Loucy (cell line): ENCODE results near the gene C18orf32.

ENCODE experiments used
- H2AFZ ChIP-seq: fragments of 200-600 bp; sonication (generic); 2 replicates; pipeline ENCODE4 v1.6.0; 2016; ENCODE audit warnings: antibody characterized with exemption, mild to moderate bottlenecking, low read length, moderate library complexity
- H3F3A ChIP-seq: fragments of 200-600 bp; 2 replicates; pipeline ENCODE4 v1.6.0; 2016; ENCODE audit warnings: antibody characterized with exemption, low read depth, mild to moderate bottlenecking
- H3K27me3 ChIP-seq: fragments of 200-600 bp; sonication (generic); 2 replicates; pipeline ENCODE4 v1.6.1; 2014; ENCODE audit warnings: low read length, mild to moderate bottlenecking; ENCODE audit not compliant: insufficient read depth, poor library complexity, severe bottlenecking
- H3K36me3 ChIP-seq: fragments of 200-600 bp; sonication (generic); 2 replicates; pipeline ENCODE4 v1.6.1; 2016; ENCODE audit warnings: low read length; ENCODE audit not compliant: insufficient read depth
- H3K4me1 ChIP-seq: fragments of 200-600 bp; sonication (generic); 2 replicates; pipeline ENCODE4 v1.5.1; 2014; ENCODE audit warnings: low read length, mild to moderate bottlenecking; ENCODE audit not compliant: insufficient read depth, poor library complexity, severe bottlenecking
- H3K4me2 ChIP-seq: fragments of 200-600 bp; sonication (generic); 2 replicates; pipeline ENCODE4 v1.6.0; 2014; ENCODE audit warnings: antibody characterized with exemption, low read length, low read depth, mild to moderate bottlenecking; ENCODE audit not compliant: poor library complexity, severe bottlenecking
- H3K4me3 ChIP-seq: fragments of 200-600 bp; sonication (generic); 2 replicates; pipeline ENCODE4 v1.5.1; 2014; ENCODE audit warnings: low read length, mild to moderate bottlenecking, mixed read lengths; ENCODE audit not compliant: poor library complexity, severe bottlenecking
- H3K79me2 ChIP-seq: fragments of 200-600 bp; sonication (generic); 2 replicates; pipeline ENCODE4 v1.6.1; 2014; ENCODE audit warnings: low read length; ENCODE audit not compliant: insufficient read depth
- H3K9ac ChIP-seq: fragments of 200-600 bp; sonication (generic); 2 replicates; pipeline ENCODE4 v1.6.0; 2014; ENCODE audit warnings: mild to moderate bottlenecking, low read depth, low read length, moderate library complexity; ENCODE audit not compliant: poor library complexity, severe bottlenecking
- H3K9me2 ChIP-seq: fragments of 200-600 bp; sonication (generic); replicated peaks from 2 replicates; pipeline ENCODE4 v1.6.1; 2016; ENCODE audit warnings: low read depth, low read length, mixed read lengths
- H3K9me3 ChIP-seq: fragments of 200-600 bp; sonication (generic); 2 replicates; pipeline ENCODE4 v1.6.1; 2014; ENCODE audit warnings: mild to moderate bottlenecking, antibody characterized with exemption, low read length, low read depth; ENCODE audit not compliant: insufficient read depth
- H4K20me1 ChIP-seq: fragments of 200-600 bp; sonication (generic); 2 replicates; pipeline ENCODE4 v1.6.0; 2014; ENCODE audit warnings: antibody characterized with exemption, low read length, mild to moderate bottlenecking; ENCODE audit not compliant: insufficient read depth, poor library complexity, severe bottlenecking
- EZH2phosphoT487 ChIP-seq: fragments of 200-600 bp; IDR thresholded peaks from 2 replicates; pipeline ENCODE4 v1.6.1; 2018; ENCODE audit warnings: antibody characterized with exemption, mild to moderate bottlenecking, moderate library complexity, borderline replicate concordance
- TF ChIP-seq, protein P1 (sequence below): fragments of 200-600 bp; sonication (generic); conservative IDR thresholded peaks from 2 replicates; pipeline ENCODE4 v1.5.1; 2014; ENCODE audit warnings: mild to moderate bottlenecking, antibody characterized with exemption, low read length

C18orf32 gene

DNA sequence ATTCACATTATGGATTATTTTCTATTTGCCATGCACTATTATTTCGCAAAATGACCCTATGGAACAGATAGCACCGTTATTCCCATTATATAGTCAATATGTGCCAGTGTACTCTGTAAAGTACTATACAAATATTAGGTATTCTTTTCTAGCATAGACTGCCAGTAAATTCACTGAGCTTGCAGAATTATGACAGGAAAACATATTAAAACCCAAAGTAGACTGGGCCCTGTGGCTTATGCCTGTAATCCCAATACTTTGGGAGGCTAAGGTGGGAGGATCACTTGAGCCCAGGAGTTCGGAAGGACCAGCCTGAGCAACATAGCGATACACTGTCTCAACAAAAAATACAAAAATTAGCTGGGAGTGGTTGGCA, 25.4 kb downstream of the C18orf32 start:
- Histone ChIP-seq H3K4me3 (no peak overlapping the region), H3K36me3 (no peaks in the 10 kb centered on the region), H3K27me3 (no peaks in the 10 kb centered on the region), H3K4me2 (no peak overlapping the region), H2AFZ (no peak overlapping the region), H3K9me2 (no peaks in the 10 kb centered on the region), H3K4me1 (peaks cover 35% of the 10 kb centered on the region), H3K9ac (no peak overlapping the region), H3K9me3 (no peaks in the 10 kb centered on the region), H3F3A (no peaks in the 10 kb centered on the region), H4K20me1 (peaks cover 8% of the 10 kb centered on the region), H3K79me2 (peaks cover 38% of the 10 kb centered on the region)
- TF ChIP-seq, protein P1, sequence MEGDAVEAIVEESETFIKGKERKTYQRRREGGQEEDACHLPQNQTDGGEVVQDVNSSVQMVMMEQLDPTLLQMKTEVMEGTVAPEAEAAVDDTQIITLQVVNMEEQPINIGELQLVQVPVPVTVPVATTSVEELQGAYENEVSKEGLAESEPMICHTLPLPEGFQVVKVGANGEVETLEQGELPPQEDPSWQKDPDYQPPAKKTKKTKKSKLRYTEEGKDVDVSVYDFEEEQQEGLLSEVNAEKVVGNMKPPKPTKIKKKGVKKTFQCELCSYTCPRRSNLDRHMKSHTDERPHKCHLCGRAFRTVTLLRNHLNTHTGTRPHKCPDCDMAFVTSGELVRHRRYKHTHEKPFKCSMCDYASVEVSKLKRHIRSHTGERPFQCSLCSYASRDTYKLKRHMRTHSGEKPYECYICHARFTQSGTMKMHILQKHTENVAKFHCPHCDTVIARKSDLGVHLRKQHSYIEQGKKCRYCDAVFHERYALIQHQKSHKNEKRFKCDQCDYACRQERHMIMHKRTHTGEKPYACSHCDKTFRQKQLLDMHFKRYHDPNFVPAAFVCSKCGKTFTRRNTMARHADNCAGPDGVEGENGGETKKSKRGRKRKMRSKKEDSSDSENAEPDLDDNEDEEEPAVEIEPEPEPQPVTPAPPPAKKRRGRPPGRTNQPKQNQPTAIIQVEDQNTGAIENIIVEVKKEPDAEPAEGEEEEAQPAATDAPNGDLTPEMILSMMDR: no peak
- no peak for TF ChIP-seq EZH2phosphoT487

DNA sequence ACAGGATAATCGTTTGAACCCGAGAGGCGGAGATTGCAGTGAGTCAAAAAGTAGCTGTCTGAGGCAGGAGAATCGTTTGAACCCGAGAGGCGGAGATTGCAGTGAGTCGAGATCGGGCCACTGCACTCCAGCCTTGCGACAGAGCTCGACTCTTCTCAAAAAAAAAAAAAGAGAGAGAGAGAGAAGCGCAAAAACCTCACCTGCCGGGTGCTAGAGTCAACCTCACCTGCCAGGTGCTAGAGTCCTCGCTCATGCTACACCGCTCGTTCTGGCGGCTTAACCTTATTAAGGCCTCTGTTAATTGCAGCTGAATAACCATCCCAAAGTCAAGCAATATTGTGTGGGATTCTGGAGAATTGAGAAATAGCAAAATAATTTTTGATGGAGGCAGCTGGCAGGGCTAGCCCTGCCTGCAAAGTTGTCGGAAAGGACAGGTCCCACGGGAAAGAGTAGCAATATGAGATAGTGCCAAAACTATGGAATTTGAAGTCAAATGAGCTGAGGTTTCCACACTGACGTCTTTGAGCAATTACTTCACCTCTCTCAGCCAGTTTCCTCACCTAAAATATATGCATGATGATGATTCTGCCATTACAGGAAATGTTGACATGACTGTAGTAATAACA, 25.9 kb downstream of the C18orf32 start:
- Histone ChIP-seq H3K4me3 (peak overlapping the region; percentile 93), H3K4me2 (peak overlapping the region; percentile 87), H3K9ac (peak overlapping the region; percentile 79), H3K36me3 (no peaks in the 10 kb centered on the region), H3K9me2 (no peaks in the 10 kb centered on the region), H3K79me2 (peaks cover 43% of the 10 kb centered on the region), H2AFZ (peak overlapping the region; percentile 94), H3K4me1 (peaks cover 40% of the 10 kb centered on the region), H3F3A (no peaks in the 10 kb centered on the region), H3K27me3 (no peaks in the 10 kb centered on the region), H3K9me3 (no peaks in the 10 kb centered on the region), H4K20me1 (peaks cover 8% of the 10 kb centered on the region)
- TF ChIP-seq EZH2phosphoT487: no peak
- TF ChIP-seq, protein P1: no peak

DNA sequence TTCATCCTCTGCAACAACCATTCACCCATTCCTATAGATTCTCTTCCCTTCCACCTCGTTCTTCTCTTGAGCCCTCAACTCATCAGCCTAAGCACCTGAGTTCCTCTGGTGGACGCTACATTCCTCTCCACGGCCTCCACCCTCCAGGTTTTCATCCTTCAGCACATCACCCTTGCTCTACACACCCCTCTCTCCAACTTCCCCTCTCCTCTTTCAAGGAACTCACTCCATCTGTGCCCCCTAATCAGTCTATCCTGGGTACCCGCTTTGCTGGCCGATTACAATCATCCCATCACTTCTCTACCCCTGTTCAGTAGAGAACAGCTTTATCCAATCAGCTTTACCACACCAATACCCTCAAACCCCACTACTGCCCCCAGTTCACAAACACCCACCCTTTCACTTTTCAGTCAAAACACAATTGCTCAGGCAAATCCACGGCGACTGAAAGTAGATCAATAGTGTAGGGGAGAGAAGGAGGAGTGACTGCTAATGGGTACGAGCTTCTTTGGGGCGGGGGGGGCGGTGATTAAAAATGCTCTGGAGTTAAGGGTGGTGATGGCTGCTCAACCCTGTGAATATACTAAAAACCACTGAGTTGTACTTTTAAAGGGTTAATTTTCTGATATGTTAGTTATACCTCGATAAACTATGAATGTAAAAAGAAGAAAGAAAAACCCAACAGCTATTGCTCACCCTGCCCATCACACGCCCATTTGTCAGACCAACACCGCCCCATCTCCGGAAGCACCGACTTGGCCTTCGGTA, 27.4 kb downstream of the C18orf32 start:
- Histone ChIP-seq H3K9me3 (no peaks in the 10 kb centered on the region), H3K4me1 (peaks cover 43% of the 10 kb centered on the region), H3K36me3 (no peaks in the 10 kb centered on the region), H3K9me2 (no peaks in the 10 kb centered on the region), H3K79me2 (peaks cover 55% of the 10 kb centered on the region), H3F3A (no peaks in the 10 kb centered on the region), H3K9ac (peak overlapping the region; percentile 79), H2AFZ (peak overlapping the region; percentile 94), H3K27me3 (no peaks in the 10 kb centered on the region), H3K4me3 (peak overlapping the region; percentile 93), H3K4me2 (peak overlapping the region; percentile 87), H4K20me1 (peaks cover 8% of the 10 kb centered on the region)
- TF ChIP-seq EZH2phosphoT487: no peak
- TF ChIP-seq, protein P1: no peak
